Measurements from ENCODE around the gene SPIB.

The SPIB gene

DNA sequence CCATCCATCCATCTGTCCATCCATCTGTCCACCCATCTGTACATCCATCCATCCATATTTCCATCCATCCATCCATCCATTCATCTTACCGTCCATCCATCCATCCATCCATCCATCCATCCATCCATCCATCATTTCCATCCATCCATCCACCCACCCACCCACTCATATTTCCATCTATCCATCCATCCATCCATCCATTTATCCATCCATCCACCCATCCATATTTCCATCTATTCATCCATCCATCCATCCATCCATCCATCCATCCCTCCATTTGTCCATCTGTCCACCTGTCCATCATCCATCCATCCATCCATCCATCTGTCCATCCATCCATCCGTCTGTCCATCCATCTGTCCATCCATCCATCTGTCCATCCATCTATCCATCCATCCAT lies 37.3 kb downstream of the SPIB start:
- TF ChIP-seq, protein P1, sequence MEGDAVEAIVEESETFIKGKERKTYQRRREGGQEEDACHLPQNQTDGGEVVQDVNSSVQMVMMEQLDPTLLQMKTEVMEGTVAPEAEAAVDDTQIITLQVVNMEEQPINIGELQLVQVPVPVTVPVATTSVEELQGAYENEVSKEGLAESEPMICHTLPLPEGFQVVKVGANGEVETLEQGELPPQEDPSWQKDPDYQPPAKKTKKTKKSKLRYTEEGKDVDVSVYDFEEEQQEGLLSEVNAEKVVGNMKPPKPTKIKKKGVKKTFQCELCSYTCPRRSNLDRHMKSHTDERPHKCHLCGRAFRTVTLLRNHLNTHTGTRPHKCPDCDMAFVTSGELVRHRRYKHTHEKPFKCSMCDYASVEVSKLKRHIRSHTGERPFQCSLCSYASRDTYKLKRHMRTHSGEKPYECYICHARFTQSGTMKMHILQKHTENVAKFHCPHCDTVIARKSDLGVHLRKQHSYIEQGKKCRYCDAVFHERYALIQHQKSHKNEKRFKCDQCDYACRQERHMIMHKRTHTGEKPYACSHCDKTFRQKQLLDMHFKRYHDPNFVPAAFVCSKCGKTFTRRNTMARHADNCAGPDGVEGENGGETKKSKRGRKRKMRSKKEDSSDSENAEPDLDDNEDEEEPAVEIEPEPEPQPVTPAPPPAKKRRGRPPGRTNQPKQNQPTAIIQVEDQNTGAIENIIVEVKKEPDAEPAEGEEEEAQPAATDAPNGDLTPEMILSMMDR (IDR thresholded peaks at IDR 0.05; ENCODE audit: insufficient read depth, low read depth, low read length, missing control alignments), result no peak
- no peak for DNase-seq (ENCODE audit: low read depth)
- no peak overlapping the region for H3K4me3 ChIP-seq (ENCODE audit: low read depth, low read length)

DNA sequence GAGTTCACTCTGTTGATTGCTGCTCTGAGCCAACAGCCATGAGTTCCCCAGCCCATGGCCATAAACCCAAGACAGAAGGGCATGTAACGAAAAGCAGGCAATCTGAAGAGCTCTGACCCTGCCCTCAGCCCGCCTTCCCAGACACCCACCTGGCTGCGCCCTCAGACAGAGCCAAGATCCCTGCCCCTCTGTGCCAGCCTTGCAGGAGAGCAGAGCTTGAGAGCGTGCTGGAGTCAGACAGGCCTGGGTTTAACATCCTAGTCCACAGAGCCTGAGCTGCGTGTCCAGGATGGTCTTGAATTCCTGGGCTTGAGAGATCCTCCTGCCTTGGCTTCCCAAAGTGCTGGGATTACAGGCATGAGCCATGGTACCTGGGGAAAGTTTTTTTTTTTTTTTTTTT lies 38.6 kb downstream of the SPIB start:
- no peak for DNase-seq (ENCODE audit: low read depth)
- no peak overlapping the region for H3K4me3 ChIP-seq (ENCODE audit: low read depth, low read length)
- TF ChIP-seq, protein P1 (IDR thresholded peaks at IDR 0.05; ENCODE audit: insufficient read depth, low read depth, low read length, missing control alignments), result no peak

DNA sequence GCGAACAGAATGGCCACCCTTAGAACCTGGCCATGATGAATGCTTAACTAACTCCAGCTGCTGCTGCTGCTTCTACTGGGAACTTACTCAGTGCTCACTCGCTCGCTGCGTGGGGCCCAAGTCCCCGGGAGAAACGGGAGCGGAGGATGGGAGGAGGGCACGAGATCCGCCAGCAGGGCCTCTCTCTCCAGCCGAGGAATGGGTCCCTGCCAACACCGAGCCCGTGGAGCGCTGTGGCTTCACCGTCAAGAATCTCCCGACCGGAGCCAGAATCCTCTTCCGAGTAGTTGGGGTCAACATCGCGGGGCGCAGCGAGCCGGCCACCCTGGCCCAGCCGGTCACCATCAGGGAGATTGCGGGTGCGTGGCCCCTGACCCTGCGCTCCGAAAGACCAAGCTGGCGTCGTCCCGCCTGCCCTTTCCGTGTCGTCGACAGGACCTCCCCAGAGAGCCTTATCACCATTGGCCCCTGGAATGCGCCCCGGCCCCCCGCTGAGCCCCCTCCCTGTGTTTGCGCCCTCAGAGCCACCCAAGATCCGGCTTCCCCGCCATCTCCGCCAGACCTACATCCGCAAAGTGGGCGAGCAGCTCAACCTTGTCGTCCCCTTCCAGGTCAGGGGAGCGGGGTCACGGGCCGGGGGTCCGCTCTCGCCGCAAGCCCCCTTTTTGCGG lies 39.8 kb downstream of the SPIB start:
- DNase-seq (ENCODE audit: low read depth), result no peak
- no peak overlapping the region for H3K4me3 ChIP-seq (ENCODE audit: low read depth, low read length)
- TF ChIP-seq, protein P1 (IDR thresholded peaks at IDR 0.05; ENCODE audit: insufficient read depth, low read depth, low read length, missing control alignments), result no peak

DNA sequence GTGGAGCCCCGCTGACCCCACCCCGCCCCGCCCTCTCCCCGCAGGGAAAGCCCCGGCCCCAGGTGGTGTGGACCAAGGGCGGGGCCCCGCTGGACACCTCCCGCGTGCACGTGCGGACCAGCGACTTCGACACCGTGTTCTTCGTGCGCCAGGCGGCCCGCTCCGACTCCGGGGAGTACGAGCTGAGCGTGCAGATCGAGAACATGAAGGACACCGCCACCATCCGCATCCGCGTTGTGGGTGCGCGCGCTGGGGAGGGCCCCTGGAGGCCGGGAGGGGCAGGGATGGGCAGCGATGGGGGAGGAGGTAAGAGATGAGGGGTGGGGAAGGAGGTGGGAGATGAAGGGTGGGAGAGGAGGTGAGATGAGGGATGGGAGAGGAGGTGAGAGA lies 40.3 kb downstream of the SPIB start:
- no peak for DNase-seq (ENCODE audit: low read depth)
- no peak overlapping the region for H3K4me3 ChIP-seq (ENCODE audit: low read depth, low read length)
- TF ChIP-seq, protein P1 (IDR thresholded peaks at IDR 0.05; ENCODE audit: insufficient read depth, low read depth, low read length, missing control alignments), result no peak

DNA sequence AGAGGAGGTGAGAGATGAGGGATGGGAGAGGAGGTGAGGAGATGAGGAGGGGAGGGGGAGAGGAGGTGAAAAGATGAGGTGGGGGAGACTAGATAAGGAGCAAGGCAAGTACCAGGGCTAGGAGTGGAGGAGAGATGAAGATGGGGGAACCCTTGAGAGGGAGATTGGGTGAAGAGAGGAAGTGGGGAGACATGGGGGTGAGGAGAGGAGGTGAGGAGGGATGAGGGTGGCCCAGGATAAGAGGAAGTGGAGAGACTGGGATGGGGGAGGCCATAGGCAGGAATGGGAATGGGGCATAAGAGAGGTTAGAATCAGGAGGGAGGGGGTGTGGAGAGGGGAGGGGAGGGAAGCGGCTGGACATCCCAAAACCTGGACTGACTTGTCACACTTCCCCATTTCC lies 40.9 kb downstream of the SPIB start:
- TF ChIP-seq, protein P1 (IDR thresholded peaks at IDR 0.05; ENCODE audit: insufficient read depth, low read depth, low read length, missing control alignments), result no peak
- H3K4me3 ChIP-seq (ENCODE audit: low read depth, low read length), result no peak overlapping the region
- DNase-seq (ENCODE audit: low read depth), result no peak

DNA sequence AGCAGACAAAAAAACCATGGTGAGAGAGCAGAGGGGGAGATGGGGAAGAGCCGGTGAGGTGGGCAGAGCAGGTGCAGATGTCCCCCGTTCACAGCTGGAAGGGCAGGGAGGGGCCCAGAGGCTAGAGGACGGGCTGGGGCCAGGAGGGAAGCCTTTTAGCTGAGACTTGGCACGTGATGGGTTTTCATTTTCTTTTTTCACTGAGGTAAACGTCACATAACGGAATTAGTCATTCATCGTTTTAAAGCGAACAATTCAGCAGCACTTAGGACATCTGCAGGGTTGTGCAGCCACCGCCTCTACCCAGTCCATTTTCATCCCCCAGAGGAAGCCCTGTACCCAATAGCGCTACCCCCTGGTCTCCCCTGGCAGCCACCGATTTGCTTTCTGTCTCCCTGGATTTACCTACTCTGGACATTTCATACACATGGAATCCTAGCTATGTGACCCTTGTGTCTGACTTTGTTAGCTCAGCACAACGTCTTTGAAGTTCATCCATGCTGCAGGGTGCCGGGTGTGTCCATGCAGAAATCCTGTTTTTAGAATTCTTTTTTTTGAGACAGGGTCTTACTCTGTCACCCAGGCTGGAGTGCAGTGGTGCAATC lies 41.5 kb downstream of the SPIB start:
- DNase-seq (ENCODE audit: low read depth), result peak; percentile 91
- TF ChIP-seq, protein P1 (IDR thresholded peaks at IDR 0.05; ENCODE audit: insufficient read depth, low read depth, low read length, missing control alignments), result peak; percentile 29
- peak overlapping the region; percentile 43 for H3K4me3 ChIP-seq (ENCODE audit: low read depth, low read length)

All from GM12865 (cell line).